ENCODE results near the gene FAM76B.

FAM76B gene

DNA sequence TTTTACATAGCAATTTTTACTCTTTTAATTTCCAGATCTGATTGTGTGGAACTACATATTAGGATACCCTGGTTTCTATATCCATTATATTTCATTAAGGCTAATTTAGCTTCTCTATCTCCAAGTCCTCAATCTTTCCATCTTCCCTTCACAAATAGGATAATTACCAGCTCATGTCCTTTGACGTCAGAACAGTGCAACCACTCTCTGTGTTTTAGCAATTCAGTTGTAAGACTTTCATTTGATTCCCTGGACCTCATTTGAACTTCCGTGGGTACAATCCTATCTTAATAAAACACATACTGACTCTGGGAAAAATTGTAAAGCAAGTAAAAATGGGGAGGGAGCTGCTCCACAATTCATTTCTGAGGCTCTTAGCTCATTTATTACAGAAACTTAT is 52.8 kb downstream of the FAM76B start:
- no peak for TF ChIP-seq JUND (IDR thresholded peaks at IDR 0.05; ENCODE audit: low read depth)
- in situ Hi-C loops (cut with HindIII; ENCODE audit: low pct_unique_long_range_greater_than_20kb, low sequenced_read_pairs): no loop called here
- DNase-seq (ENCODE audit: low read depth in 1 of 2, low spot score in 1 of 2): no peak

DNA sequence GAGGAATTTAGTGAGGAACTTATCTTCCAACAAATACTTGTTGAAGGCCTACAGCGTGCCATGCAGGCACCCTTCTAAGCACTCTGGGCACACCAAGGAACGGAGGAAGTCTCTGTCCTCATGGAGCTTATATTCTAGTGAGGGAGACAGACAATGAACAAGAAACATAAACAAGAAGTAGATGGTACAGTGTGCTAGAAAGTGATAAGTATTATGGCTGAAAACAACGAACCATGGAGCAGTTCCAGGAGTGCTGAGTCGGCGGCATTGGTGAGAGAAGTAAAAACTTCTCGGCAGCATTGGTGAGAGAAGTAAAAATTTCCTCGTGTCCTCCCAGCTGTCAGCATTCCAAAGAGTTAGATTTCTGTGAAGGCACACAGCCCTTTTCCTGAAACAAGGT is 53.2 kb downstream of the FAM76B start:
- TF ChIP-seq JUND (IDR thresholded peaks at IDR 0.05; ENCODE audit: low read depth): no peak
- in situ Hi-C loops (cut with HindIII; ENCODE audit: low pct_unique_long_range_greater_than_20kb, low sequenced_read_pairs): no loop called here
- DNase-seq (ENCODE audit: low read depth in 1 of 2, low spot score in 1 of 2): no peak

DNA sequence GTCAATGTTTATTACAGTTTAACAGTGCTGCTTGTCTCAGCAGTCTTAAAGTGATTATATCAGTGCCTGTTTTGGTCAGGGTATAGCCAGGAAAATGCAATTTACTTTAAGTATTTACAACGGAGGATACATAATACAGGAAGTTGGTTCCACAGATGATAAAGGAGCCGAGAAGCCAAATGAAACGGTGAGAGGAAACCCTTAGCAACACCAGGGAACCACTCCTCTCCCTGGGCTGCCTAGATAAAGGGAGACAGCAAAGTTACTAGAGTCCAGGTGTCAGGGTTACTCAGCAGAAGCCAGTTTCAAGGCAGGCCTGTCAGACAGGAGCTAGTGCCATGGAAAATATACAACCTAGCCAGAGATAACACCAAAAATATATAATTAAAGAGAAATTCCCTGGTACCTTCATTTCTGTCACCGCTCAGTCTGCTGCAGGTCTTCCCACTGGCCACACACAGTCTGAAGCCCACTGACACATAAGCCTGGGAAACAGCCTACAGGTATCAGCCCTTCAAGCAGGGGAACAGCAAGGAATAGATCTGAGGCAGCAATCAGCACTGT is 55.5 kb downstream of the FAM76B start:
- no peak for TF ChIP-seq JUND (IDR thresholded peaks at IDR 0.05; ENCODE audit: low read depth)
- in situ Hi-C loops (cut with HindIII; ENCODE audit: low pct_unique_long_range_greater_than_20kb, low sequenced_read_pairs): no loop called here
- DNase-seq (ENCODE audit: low read depth in 1 of 2, low spot score in 1 of 2): no peak

DNA sequence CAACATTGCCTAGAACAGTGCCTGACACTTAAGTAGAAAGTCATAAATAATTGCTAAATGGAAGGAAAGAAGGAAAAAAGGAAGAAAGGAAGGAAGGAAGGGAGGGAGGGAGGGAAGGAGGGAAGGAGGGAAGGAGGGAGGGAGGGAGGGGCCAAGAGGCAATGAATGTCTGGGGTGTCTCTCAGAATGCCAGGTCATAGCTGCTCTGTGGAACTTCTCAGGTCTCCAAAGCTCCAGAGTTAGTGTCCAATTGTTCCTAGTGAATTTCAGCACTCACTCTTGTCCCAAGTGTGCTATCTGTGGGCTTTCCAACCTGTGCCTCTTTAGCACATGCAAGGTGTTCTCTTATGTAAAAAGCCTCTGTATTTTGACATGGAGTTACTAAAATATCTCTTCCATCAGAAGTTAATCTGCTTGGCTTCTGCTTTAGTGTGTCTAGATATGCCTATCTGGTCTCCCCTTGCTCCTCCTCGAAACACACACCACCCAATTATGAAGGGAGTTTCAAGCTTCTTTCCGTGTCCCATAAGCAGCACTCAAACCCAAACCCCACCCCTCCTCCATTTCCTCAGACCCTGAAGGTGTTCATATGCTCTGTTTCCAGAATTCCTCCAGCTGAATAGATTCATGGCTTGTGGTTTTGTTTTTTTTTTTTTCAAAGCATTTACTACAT is 56.5 kb downstream of the FAM76B start:
- in situ Hi-C loops (cut with HindIII; ENCODE audit: low pct_unique_long_range_greater_than_20kb, low sequenced_read_pairs): no loop called here
- TF ChIP-seq JUND (IDR thresholded peaks at IDR 0.05; ENCODE audit: low read depth): no peak
- no peak for DNase-seq (ENCODE audit: low read depth in 1 of 2, low spot score in 1 of 2)

DNA sequence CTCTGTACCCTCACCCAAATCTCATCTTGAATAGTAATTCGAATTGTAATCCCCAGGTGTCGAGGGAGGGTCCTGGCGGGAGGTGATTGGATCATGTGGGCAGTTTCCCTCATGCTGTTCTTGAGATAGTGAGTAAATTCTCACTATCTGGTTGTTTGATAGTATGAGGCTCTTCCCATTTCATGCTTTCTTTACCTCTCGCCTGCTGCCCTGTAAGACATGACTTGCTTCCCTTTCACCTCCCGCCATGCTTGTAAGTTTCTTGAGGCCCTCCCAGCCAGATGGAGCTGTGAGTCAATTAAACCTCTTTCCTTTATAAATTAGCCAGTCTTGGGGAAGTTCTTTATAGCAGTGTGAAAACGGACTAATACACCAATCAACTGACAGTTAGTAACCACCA is 60.1 kb downstream of the FAM76B start:
- DNase-seq (ENCODE audit: low read depth in 1 of 2, low spot score in 1 of 2): no peak
- no peak for TF ChIP-seq JUND (IDR thresholded peaks at IDR 0.05; ENCODE audit: low read depth)
- in situ Hi-C loops (cut with HindIII; ENCODE audit: low pct_unique_long_range_greater_than_20kb, low sequenced_read_pairs): no loop called here

DNA sequence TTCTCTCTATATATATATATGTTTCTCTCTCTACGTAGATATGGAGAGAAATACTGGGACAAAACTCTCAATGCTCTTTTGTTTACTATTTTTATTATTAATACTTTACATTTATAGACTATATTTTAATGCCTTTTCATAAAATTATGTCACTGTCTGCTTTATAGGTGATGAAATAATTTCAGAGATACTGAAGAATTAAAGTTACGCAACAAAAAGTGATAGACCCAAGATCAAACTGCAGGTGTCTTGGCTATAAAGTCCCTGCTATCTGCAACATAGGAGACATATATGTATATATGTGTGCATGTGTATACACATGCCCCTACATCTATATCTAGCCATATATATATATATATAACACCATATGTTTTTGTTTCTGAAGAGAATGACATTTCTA is 60.8 kb downstream of the FAM76B start:
- no peak for TF ChIP-seq JUND (IDR thresholded peaks at IDR 0.05; ENCODE audit: low read depth)
- in situ Hi-C loops (cut with HindIII; ENCODE audit: low pct_unique_long_range_greater_than_20kb, low sequenced_read_pairs): no loop called here

DNA sequence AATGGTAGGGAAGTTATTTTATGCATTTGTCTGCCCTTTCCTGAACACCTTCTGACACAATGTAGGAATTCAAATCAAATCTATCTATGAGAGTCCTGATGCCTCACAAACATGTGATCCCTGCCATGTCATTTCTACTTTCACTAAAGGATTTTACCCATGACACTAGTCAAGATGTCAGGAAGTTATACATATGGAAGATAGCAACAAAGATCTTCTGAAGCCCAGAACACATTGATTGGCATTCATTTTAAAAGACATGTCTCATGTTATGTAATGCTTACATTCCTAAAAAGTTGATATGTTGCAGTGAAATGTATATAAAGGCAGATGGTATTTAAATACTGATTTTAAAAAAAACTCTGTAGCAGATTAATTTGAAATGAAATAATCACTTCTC is 61.5 kb downstream of the FAM76B start:
- in situ Hi-C loops (cut with HindIII; ENCODE audit: low pct_unique_long_range_greater_than_20kb, low sequenced_read_pairs): no loop called here
- no peak for DNase-seq (ENCODE audit: low read depth in 1 of 2, low spot score in 1 of 2)
- no peak for TF ChIP-seq JUND (IDR thresholded peaks at IDR 0.05; ENCODE audit: low read depth)

More for the DNA sequence above, 60.8 kb downstream of the FAM76B start:
- no peak for DNase-seq (ENCODE audit: low read depth in 1 of 2, low spot score in 1 of 2)

DNA sequence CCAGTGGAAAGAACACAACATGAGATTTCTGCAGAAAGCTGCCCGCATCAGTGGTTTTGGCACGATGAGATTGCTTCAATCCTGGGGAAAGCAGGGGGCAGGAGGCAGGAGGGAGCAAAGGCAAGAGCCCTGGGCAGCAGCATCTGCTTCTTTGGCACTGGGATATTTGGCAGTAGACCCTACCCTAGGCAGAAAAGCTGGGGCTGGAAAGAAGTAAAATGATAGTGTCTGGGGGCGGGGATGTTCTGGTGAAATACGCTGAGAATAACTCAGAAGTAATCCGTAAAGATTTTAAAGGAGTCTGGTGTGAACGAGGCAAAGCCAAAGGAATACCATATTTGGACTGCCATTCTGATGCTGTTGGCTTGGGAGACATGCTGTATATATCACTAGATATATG is 62.0 kb downstream of the FAM76B start:
- no peak for TF ChIP-seq JUND (IDR thresholded peaks at IDR 0.05; ENCODE audit: low read depth)
- in situ Hi-C loops (cut with HindIII; ENCODE audit: low pct_unique_long_range_greater_than_20kb, low sequenced_read_pairs): no loop called here

DNA sequence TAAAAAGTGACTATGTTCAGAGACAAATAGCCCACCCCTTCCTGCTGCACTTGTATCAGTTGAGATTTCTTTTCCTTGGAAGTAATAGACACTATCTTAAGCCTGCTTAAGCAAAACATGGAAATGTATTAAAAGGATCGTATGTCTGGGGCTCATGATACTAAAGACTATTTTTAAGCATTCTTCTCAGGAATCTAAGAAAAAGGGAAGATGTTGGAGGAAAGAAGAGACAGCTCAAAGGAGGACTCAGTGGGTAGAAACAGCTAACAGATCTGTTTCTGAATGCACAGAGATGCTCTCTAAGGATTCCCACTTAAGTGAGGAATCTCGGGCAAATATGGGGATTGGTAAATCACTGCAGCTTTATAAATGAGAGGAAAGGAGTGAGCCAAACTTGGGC is 62.5 kb downstream of the FAM76B start:
- no peak for TF ChIP-seq JUND (IDR thresholded peaks at IDR 0.05; ENCODE audit: low read depth)
- no peak for DNase-seq (ENCODE audit: low read depth in 1 of 2, low spot score in 1 of 2)
- in situ Hi-C loops (cut with HindIII; ENCODE audit: low pct_unique_long_range_greater_than_20kb, low sequenced_read_pairs): no loop called here

More for the DNA sequence above, 62.0 kb downstream of the FAM76B start:
- no peak for DNase-seq (ENCODE audit: low read depth in 1 of 2, low spot score in 1 of 2)

DNA sequence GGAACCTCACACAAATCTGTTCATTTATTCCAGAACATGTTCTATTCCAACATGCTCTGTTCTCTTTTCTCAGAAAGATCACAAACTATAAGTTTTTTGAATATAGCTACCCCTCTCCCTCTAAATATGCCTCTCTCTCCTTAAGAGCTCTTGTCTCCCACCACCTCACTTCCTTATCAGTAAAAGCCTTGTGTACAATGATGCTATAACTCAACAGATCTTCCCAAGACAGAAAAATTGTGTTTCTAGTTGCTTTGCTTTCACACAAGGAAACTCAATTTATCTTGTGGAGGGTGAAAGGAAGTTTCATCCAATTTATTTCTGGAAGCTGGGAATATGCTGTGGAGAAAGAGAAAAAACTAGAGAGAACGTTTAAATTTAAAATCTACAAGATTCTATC is 64.4 kb downstream of the FAM76B start:
- in situ Hi-C loops (cut with HindIII; ENCODE audit: low pct_unique_long_range_greater_than_20kb, low sequenced_read_pairs): no loop called here
- DNase-seq (ENCODE audit: low read depth in 1 of 2, low spot score in 1 of 2): no peak
- no peak for TF ChIP-seq JUND (IDR thresholded peaks at IDR 0.05; ENCODE audit: low read depth)

DNA sequence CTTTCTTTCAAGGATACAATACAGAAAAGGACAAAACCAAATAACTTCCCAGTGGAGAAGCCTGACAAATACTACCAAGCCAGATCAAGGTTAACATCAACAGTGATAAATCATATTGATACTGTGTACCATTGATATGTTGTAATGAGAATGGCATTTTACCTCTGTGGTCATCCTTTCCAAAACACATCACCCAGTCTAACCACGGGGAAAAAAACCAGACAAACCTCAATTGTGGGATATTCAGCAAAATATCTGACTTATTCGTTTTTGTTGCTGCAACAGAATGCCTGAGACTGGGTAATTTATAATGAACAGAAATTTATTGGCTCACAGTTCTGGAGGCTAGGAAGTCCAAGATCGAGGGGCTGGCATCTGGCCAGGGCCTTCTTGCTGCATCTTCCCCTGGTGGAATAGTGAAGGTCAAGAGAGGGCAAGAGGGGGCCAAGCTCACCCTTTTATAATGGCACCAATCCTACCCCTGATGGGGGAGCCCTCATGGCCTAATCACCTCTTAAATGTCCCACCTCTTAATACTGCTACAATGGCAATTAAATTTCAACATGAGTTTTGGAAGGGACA is 66.1 kb downstream of the FAM76B start:
- DNase-seq (ENCODE audit: low read depth in 1 of 2, low spot score in 1 of 2): no peak
- in situ Hi-C loops (cut with HindIII; ENCODE audit: low pct_unique_long_range_greater_than_20kb, low sequenced_read_pairs): no loop called here
- no peak for TF ChIP-seq JUND (IDR thresholded peaks at IDR 0.05; ENCODE audit: low read depth)

DNA sequence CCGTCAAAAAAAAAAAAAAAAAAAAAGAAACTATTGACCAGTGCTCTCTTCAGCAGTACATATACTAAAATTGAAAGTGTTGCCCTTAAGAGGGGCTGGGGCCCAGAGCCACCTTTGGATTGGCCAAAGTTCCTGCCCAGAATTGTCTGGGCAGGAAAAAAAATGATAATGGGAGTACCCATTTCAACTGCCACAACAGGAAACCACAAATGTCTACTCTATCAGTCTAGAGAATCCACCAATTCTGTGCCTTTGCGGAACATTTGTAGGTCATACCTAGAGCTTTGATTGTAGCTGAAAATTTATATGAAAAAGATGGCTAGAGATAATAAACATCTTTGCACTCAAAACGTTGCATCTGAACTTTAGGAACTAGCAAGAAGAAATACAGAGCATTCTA is 69.4 kb downstream of the FAM76B start:
- in situ Hi-C loops (cut with HindIII; ENCODE audit: low pct_unique_long_range_greater_than_20kb, low sequenced_read_pairs): no loop called here
- no peak for DNase-seq (ENCODE audit: low read depth in 1 of 2, low spot score in 1 of 2)
- no peak for TF ChIP-seq JUND (IDR thresholded peaks at IDR 0.05; ENCODE audit: low read depth)
